K562 (cell line): ENCODE measurements around the gene CTSL. TPM values are rescaled to one million over a fixed set of nuclear protein-coding genes. Genes with fewer than 3 reads are reported as not detected.
A peak's percentile ranks its signal among the peaks of the same experiment; 100 is the strongest.

Experiments
- ATAC-seq: fragments of 200-7000 bp; cut with Tn5 transposase; 3 replicates; pipeline ENCODE4 v1.9.1; 2020; ENCODE audit warnings: moderate library complexity
- BruUV-seq: library from RNA; stranded (reverse); fragments of 400-500 nt; replicated peaks from 2 replicates; lab custom pipeline; 2021; lab: Mats Ljungman, UMichigan
- CTCF ChIA-PET: fragments of 300-600 bp; formaldehyde crosslinking; extraction: SDS; loops from one replicate; lab custom pipeline; 2021; ENCODE audit warnings: low intra/inter-chr PET ratio; lab: Yijun Ruan, JAX
- POLR2A ChIA-PET: fragments of 300-600, 350-650 bp; sonication (Branson Sonifier 250); formaldehyde crosslinking; extraction: SDS; loops from one replicate; lab custom pipeline; 2021; ENCODE audit warnings: antibody characterized with exemption, inconsistent platforms; lab: Yijun Ruan, JAX
- DNase-seq, 4 experiments: peaks; one replicate each; pipeline versions ENCODE4 v3.0.0 to v3.0.0-alpha.2; 2011 to 2018; ENCODE audit warnings: low spot score in 3 of 4, mixed read lengths in 3 of 4; ENCODE audit errors: extremely low read depth in 1 of 4
- FAIRE-seq: peaks from 2 replicates; lab custom pipeline; 2011; peaks lifted over from hg19 to GRCh38; lab: Jason Lieb, UNC
- H2AFZ ChIP-seq: 2 replicates; pipeline ENCODE4 v1.6.0; 2011; ENCODE audit warnings: low read depth, low read length, control low read depth, inconsistent platforms
- H3K27ac ChIP-seq: fragments of 200-600 bp; 3 replicates; pipeline ENCODE4 v1.8.0; 2011; ENCODE audit warnings: low read depth, mild to moderate bottlenecking, control low read depth, inconsistent platforms, low read length, moderate library complexity, mixed read lengths; ENCODE audit errors: extremely low read depth
- H3K27me3 ChIP-seq, 2 experiments: fragments of 300-600 bp in 1 of 2; 2 replicates in 1 of 2; 3 replicates in 1 of 2; pipeline versions ENCODE4 v1.6.0 to v1.8.0; 2011; ENCODE audit warnings: inconsistent platforms in 2 of 2, low read length in 2 of 2, mild to moderate bottlenecking in 1 of 2, mixed read lengths in 1 of 2, moderate library complexity in 1 of 2; ENCODE audit not compliant: control insufficient read depth in 2 of 2, insufficient read depth in 2 of 2
- H3K36me3 ChIP-seq: fragments of 300-600 bp; 3 replicates; pipeline ENCODE4 v1.8.0; 2011; ENCODE audit warnings: mild to moderate bottlenecking, low read length, inconsistent platforms; ENCODE audit not compliant: control insufficient read depth, insufficient read depth
- H3K4me1 ChIP-seq, 2 experiments: fragments of 200-600 bp in 1 of 2; replicated peaks in 1 of 2; 2 replicates in 1 of 2; 3 replicates in 1 of 2; pipeline versions ENCODE4 v1.5.1 to v1.8.0; 2011; ENCODE audit warnings: inconsistent platforms in 2 of 2, low read length in 2 of 2, mild to moderate bottlenecking in 1 of 2, mixed read lengths in 1 of 2, moderate library complexity in 1 of 2; ENCODE audit not compliant: control insufficient read depth in 2 of 2, insufficient read depth in 2 of 2
- H3K4me2 ChIP-seq: 2 replicates; pipeline ENCODE4 v1.6.1; 2011; ENCODE audit warnings: low read length, control low read depth, inconsistent platforms, mixed read lengths; ENCODE audit not compliant: insufficient read depth
- H3K4me3 ChIP-seq: fragments of 200-600 bp; sonication (generic), shearing (Covaris generic); 2 replicates; pipeline ENCODE4 v1.5.1; 2016; ENCODE audit warnings: control low read depth, inconsistent platforms
- H3K79me2 ChIP-seq: fragments of 200-600 bp; 3 replicates; pipeline ENCODE4 v1.8.0; 2011; ENCODE audit warnings: low read length, inconsistent platforms; ENCODE audit not compliant: control insufficient read depth, insufficient read depth
- H3K9ac ChIP-seq, 2 experiments: 2 replicates each; pipeline versions ENCODE4 v1.6.0 to v1.6.1; 2011; ENCODE audit warnings: low read depth in 2 of 2, low read length in 2 of 2, control low read depth in 1 of 2, inconsistent platforms in 1 of 2, mild to moderate bottlenecking in 1 of 2, mixed read lengths in 1 of 2; ENCODE audit not compliant: insufficient read depth in 1 of 2
- H3K9me1 ChIP-seq: one replicate; pipeline ENCODE4 v1.6.0; 2011; ENCODE audit warnings: inconsistent platforms, mild to moderate bottlenecking, low read length, moderate library complexity; ENCODE audit not compliant: control insufficient read depth, insufficient read depth
- H3K9me3 ChIP-seq: replicated peaks from 2 replicates; pipeline ENCODE4 v1.5.1; 2011; ENCODE audit warnings: low read depth, low read length, inconsistent platforms; ENCODE audit not compliant: control insufficient read depth, insufficient read depth
- H4K20me1 ChIP-seq: replicated peaks from 2 replicates; pipeline ENCODE4 v1.6.1; 2011; ENCODE audit warnings: low read length, inconsistent platforms, mixed read lengths; ENCODE audit not compliant: control insufficient read depth, insufficient read depth
- CBFA2T2 ChIP-seq: fragments of 450-650 bp; conservative IDR thresholded peaks from 2 replicates; pipeline ENCODE4 v1.6.1; 2017; ENCODE audit warnings: mild to moderate bottlenecking
- CBFA2T3 ChIP-seq: fragments of 450-650 bp; IDR thresholded peaks from 2 replicates; pipeline ENCODE4 v1.6.1; 2017
- CBX5 ChIP-seq: IDR thresholded peaks from 2 replicates; pipeline ENCODE4 v1.6.1; 2014; ENCODE audit warnings: low read depth, borderline replicate concordance
- DPF2 ChIP-seq: fragments of 450-650 bp; IDR thresholded peaks from 2 replicates; pipeline ENCODE4 v1.6.1; 2016
- MGA ChIP-seq: fragments of 450-650 bp; IDR thresholded peaks from 2 replicates; pipeline ENCODE4 v1.6.1; 2016; ENCODE audit warnings: mild to moderate bottlenecking, moderate library complexity
- NCOR1 ChIP-seq: fragments of 450-650 bp; IDR thresholded peaks from 2 replicates; pipeline ENCODE4 v1.6.1; 2016; ENCODE audit warnings: mild to moderate bottlenecking, moderate library complexity
- NFE2L1 ChIP-seq: fragments of 450-650 bp; IDR thresholded peaks from 2 replicates; pipeline ENCODE4 v1.6.1; 2016; ENCODE audit warnings: missing genetic modification characterization, low read depth, mild to moderate bottlenecking, missing compliant biosample characterization, moderate library complexity, borderline replicate concordance
- POLR2AphosphoS2 ChIP-seq: IDR thresholded peaks from 2 replicates; pipeline ENCODE4 v1.6.1; 2012; ENCODE audit warnings: low read length, improper control_type of control experiment
- TAL1 ChIP-seq: fragments of 450-650 bp; IDR thresholded peaks from 2 replicates; pipeline ENCODE4 v1.6.1; 2016; ENCODE audit warnings: mild to moderate bottlenecking
- TCF3 ChIP-seq: sonication (generic); formaldehyde crosslinking; IDR thresholded peaks from 2 replicates; pipeline ENCODE4 v1.4.0; 2020; ENCODE audit warnings: mild to moderate bottlenecking, missing genetic modification reagents
- TEAD4 ChIP-seq, 2 experiments: sonication (generic) in 1 of 2; formaldehyde crosslinking in 1 of 2; IDR thresholded peaks; 2 replicates each; pipeline versions ENCODE4 v1.6.1 to v1.8.0; 2012 to 2022; ENCODE audit warnings: borderline replicate concordance in 1 of 2, inconsistent platforms in 1 of 2, low read length in 1 of 2, mild to moderate bottlenecking in 1 of 2, missing genetic modification reagents in 1 of 2
- TRIM24 ChIP-seq, 2 experiments: fragments of 450-650 bp; IDR thresholded peaks; 2 replicates each; pipeline ENCODE4 v1.6.1; 2016
- WGBS: fragments of 100-300 bp; shearing (Covaris generic); methylation state at CpG from one replicate; pipeline ENCODE4 v1.1.6; 2016; ENCODE audit warnings: low coverage, mixed read lengths; ENCODE audit not compliant: insufficient coverage; ENCODE audit errors: missing lambda C conversion rate; 5-methylcytosine and 5-hydroxymethylcytosine counted together
- in situ Hi-C: fragments of 300-500 bp; cut with MboI; formaldehyde crosslinking; loops from 4 replicates; pipeline ENCODE4 v1.15.0; 2018; ENCODE audit warnings: inconsistent platforms, mixed read lengths
- intact Hi-C: fragments of 100-400 bp; cut with micrococcal nuclease; formaldehyde crosslinking; loops from 2 replicates; pipeline ENCODE4 v1.14.2; 2022
- polyA plus RNA-seq, 8 experiments: library from polyadenylated mRNA; depleted of rRNA in 4 of 8; stranded (reverse) in 5 of 8; unstranded in 3 of 8; fragments of >200 nt; fragmentation: Nextera tagmentation in 2 of 8; fragmentation: Illumina TruSeq in 1 of 8; extraction: Ambion mirVana in 2 of 8; extraction: Trizol in 1 of 8; gene quantifications; 2 replicates each; pipeline versions ENCODE4 v1.2.1 to v1.2.3, GENCODE V29; 2011 to 2014; ENCODE audit warnings: inconsistent platforms in 1 of 8, missing spikeins in 1 of 8
- total RNA-seq, 7 experiments: library from RNA; depleted of rRNA in 6 of 7; stranded (reverse); fragments of >200 nt in 6 of 7; fragmentation: Illumina TruSeq in 2 of 7; extraction: Trizol in 2 of 7; gene quantifications; 2 replicates each; pipeline versions ENCODE4 v1.2.1 to v1.2.3, GENCODE V29; 2011 to 2021; ENCODE audit warnings: low replicate concordance in 1 of 7

CTSL gene
- total and polyA plus RNA-seq, 9 of the 15 experiments (the other 6 are each of a cell fraction or from before 2014, with no cell fraction given) = 55.9 to 165 (median 93.7) TPM

DNA sequence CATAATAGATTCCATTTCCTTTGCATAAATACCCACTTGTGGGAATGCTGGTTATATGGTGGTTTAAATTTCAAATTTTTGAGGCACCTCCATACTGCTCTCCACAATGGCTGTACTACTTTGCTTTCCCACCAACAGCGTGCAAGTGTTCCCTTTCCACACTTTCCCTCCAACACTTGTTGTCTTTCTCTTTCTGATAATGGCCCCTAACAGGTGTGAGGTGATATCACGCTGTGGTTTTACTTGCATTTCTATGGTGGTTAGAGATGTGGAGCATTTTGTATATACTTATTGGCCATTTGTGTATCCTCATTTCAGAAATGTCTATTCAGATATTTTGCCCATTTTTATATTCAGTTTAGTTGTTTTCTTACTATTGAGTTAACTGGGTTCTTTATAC is 34.6 kb downstream of the CTSL start:
- H3K27me3 ChIP-seq = no peaks in the 10 kb centered on the region
- no peaks in the 10 kb centered on the region for H3K9me1 ChIP-seq
- H3K4me1 ChIP-seq = no peaks in the 10 kb centered on the region; a peak in 2 of 5 replicates
- no peak overlapping the region for H3K4me3 ChIP-seq
- no TSS peak for BruUV-seq
- WGBS = 15% methylated on average over 2 of the region's 2 CpGs
- H3K27ac ChIP-seq = no peak overlapping the region
- CTCF ChIA-PET = no interaction called here
- no peaks in the 10 kb centered on the region for H3K79me2 ChIP-seq
- H3K9ac ChIP-seq = no peak overlapping the region
- in situ Hi-C loops = no loop called here
- no peak for FAIRE-seq
- DNase-seq = peak in 1 of 4 experiments; percentile 25
- POLR2A ChIA-PET = no interaction called here
- ATAC-seq = no peak; the same call in 2 of the 3 replicates
- intact Hi-C loops = no loop called here
- no peaks in the 10 kb centered on the region for H3K9me3 ChIP-seq
- no peaks in the 10 kb centered on the region for H4K20me1 ChIP-seq
- no peaks in the 10 kb centered on the region for H3K36me3 ChIP-seq
- H3K4me2 ChIP-seq = no peak overlapping the region
- peak overlapping the region; percentile 44; the same call in 1 of the 2 replicates for H2AFZ ChIP-seq
- TF ChIP-seq CBX5 (no peak), TRIM24 (IDR thresholded peaks at IDR 0.05) (peak in 1 of 2 experiments; percentile 49; a peak in 1 of 4 replicates), NCOR1 (peak; percentile 27; the same call in 1 of the 2 replicates), DPF2 (0 out of 2 replicates have a peak, but pooled peaks have one; percentile 24), MGA (peak; percentile 35), NFE2L1 (tag) (no peak), TAL1 (peak; percentile 45), CBFA2T2 (peak; percentile 11; the same call in 1 of the 2 replicates), TEAD4 (IDR thresholded peaks at IDR 0.05; ENCODE audit: low read length) (peak; percentile 47; the same call in 1 of the 2 replicates), TEAD4 (CRISPR knock-in tag; IDR thresholded peaks at IDR 0.05; ENCODE audit: borderline replicate concordance) (no peak), TCF3 (CRISPR knock-in tag) (peak; percentile 66), CBFA2T3 (peak; percentile 60), POLR2AphosphoS2 (no peak)
